Activated gamma-delta T cell treated with Interleukin-2 at 50 U/mL for 16 hours (primary cell): ENCODE measurements around the gene TXNDC16.
"Not testable (repeated sequence)": the region's sequence is repeated elsewhere in the genome, so short reads cannot be mapped to it uniquely, and the experiment has no call there.

Experiments
- DNase-seq: peaks from one replicate; pipeline ENCODE4 v3.0.0-alpha.2; 2020

Gene TXNDC16

DNA sequence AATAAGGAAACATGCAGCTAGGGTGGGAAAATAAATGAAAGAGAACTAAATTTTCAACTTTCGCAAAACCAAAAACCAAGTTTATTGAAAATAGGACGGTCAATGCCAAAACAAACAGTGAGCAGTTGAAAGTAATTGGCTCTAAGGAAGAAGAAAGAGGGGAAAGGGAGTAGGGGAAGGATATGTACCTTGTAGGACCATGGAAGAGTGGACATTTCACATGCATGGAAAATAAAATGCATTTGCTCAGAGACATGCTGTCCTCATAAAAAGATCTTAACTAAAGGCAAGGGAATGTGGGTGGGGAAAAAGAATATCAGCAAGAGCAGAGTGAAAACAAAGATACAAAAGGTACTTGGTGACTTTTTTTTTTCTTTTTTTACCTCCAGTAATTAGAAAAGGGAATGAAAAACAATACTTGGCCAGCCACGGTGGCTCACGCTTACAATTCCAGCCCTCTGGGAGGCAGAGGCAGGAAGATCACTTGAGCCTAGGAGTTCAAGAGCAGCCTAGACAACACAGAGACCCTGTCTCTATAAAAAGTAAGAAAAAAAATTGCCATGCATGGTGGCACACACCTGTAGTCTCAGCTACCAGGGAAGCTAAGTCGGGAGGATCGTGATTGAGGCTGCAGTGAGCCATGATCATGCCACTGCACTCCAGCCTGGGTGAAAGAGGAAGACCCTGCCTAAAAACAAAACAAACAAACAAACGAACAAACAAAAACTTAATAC lies 6.6 kb downstream of the TXNDC16 start:
- no peak for DNase-seq

DNA sequence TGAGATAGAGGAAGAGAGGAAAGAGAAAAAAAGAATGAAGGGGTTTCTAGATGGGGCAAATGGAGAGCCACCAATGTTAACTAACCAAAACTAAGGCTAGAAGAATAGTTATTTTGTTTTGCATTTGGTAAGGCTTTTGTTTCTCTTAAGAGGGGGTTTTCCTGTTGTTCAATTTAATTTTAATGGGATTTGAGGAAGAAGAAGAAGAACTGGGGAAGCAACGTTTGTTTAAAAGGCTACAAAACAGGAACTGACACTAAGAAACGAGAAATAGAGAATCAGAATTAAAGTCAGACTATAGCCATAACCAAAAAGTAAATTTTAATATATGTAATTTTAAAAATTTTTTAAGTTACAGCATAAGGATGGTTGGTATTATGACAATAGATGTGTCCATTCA lies 13.7 kb downstream of the TXNDC16 start:
- no peak for DNase-seq

DNA sequence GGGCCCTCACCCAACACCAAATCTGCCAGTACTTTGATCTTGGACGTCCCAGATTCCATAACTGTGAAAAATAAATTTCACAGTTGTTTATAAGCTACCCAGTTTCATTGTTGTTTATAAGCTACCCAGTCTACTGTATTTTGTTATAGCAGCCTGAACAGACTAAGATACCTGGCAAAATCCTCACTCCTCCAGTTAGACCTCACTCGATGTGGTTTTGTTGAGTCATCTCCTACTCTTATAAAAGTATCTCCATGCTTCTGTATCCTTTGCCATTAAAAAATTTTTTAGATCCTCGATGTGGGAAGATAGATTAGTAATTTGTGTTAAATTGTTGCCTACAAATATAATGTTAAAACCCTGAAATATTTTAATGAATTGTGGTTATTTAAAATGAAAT lies 16.0 kb downstream of the TXNDC16 start:
- no peak for DNase-seq

DNA sequence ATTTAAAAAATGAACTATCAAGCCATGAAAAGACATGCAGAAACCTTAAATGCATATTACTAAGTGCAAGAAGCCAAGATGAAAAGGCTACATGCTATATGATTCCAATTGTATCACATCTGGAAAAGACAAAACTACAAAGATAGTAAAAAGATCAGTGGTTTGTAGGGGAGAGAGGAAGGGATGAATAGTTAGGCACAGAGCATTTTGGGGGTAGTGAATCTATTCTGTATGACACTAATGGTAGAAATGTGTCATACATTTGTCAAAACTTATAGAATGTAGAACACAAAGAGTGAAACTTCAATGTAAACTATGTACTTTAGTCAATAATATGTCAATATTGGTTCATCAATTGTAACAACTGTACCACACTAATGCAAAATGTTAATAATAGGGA lies 20.8 kb downstream of the TXNDC16 start:
- DNase-seq: no peak

DNA sequence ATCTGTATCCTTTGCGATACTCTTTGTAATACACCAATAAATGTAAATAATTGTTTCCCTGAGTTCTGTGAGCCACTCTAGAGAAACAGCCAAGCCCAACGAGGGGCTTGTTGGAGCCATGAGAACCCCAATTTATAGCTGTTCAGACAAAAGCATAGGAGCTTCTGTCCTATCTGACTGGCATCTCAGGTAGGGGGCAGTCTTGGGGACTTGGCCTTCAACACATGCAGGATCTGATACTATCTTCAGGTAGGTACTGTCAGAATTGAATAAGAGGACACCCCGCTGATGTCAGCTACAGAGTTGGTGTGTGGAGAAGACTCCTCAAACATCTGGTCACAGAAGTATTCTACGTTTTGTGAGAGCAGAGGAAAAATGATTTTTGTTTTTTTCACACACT lies 25.3 kb downstream of the TXNDC16 start:
- DNase-seq: no peak

DNA sequence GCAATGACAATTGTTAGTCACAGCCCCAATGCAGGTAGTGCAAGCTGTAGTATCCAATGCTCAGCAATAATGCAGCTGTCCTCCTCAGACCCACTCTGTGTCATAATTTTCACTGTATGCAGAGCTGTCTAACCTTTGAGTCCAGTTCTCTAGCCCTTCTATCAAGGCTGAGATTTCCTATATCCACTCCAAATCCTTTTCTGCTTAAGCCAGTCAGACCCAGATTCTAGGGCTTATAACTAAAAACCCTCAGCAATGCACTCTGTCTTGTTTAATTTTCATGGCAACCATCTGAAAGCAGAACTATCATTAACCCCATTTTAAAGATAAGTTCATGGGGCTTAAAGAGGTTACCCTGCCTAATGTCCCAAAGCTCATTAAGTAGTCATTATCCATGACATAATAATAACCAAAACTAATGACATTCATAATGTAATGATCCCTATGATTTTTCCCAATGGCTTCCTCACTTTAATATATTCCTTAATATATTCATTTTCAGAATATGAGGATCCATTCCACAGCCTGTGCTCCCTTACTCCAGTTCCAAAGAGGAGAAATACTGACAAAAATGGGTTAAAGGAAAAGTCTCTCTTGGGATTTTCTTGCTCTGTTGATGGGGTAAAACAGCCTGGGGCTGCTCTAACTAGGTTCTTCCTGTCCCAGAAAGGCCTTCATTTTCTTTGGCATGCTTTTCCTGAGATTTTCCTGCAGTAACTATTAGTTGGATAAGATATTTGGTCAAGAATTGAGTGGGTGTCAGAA lies 29.5 kb downstream of the TXNDC16 start:
- DNase-seq: no peak

DNA sequence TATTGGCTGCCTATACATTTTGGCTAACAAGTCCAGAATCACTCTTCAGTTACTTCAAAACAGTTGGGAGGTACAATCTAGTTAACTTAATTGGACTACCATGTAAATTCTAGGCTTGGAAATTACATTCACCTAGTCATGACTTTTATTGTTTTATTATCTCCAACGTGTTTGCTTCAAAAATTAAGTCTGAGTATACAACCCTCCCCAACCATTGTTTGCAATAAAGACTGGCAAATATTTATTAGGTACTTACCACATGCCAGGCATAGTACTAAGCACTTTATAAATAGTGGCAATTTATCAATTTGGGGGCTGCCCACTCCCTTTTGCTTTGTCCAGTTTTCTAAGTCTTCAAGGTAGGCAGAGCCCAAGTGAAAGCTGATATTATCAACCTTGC lies 30.3 kb downstream of the TXNDC16 start:
- DNase-seq: no peak

DNA sequence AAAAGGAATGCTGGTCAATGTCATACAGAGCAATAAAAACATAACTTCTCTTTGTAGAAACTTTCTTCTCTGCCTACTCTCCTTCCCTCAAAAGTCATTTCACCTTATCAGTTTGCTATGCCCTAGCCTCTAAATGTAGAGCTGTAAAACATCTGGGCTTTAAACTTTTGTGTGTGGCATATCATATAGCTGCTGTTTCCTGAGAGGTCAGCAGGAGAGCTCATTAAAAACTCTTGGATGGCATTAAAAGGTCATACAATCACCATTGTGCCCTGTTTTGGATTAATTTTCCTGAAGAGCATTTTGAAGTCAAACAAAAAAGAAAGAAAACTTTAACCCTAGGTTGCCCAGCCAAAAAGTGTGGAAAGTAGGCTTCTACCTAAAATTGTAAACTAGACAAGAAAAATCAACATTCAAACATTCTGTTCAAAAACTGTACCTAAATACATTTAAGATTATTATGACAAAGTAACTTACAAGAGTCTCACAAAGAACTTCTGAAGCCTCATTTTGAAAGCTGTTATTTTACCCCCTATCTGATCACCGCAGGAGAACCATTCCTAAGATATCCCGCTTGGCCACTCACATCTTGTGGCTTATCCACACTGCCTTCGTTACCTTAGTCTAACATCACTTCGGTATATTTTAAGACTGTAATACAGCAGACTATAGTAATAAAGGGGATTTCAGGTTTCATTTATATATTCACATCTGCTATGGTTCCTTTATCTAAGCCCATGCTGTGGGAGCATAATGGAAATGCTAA lies 38.1 kb downstream of the TXNDC16 start:
- no peak for DNase-seq

DNA sequence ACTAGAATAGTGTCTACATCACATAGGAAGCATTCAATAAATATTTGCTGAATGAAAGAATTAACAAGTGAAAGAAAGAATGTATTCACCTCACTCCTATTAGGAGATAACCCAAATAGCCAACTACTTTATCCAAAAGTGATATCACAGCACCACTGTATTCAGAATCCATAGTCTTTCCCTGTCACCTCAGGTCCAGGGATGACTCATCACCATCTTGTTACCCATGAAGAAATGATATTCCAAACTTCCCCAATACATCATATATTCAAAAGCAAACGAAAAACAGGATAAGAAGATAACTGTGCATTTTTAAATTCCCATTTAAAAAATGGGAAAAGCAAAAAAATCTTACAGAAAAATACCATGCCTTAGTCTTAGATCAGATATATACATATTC lies 39.1 kb downstream of the TXNDC16 start:
- no peak for DNase-seq

DNA sequence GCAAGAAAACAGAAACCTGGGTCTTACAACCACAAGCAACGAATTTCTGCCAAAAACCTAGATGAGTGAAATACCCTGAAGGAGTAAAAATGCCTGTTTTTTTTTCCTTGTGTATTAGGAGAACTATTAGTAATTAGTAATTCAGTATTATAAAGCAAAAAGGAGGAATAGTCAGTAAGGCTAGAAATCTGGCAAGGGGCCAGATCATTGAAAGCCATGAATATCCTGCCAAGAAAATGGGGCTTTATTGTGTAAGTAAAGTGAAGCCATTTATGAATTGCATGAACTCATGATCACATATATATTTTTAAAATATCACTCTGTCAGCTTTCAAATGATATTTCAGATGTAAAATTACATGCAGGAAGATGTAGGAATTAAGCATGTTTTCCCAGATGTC lies 57.9 kb downstream of the TXNDC16 start:
- DNase-seq: no peak

DNA sequence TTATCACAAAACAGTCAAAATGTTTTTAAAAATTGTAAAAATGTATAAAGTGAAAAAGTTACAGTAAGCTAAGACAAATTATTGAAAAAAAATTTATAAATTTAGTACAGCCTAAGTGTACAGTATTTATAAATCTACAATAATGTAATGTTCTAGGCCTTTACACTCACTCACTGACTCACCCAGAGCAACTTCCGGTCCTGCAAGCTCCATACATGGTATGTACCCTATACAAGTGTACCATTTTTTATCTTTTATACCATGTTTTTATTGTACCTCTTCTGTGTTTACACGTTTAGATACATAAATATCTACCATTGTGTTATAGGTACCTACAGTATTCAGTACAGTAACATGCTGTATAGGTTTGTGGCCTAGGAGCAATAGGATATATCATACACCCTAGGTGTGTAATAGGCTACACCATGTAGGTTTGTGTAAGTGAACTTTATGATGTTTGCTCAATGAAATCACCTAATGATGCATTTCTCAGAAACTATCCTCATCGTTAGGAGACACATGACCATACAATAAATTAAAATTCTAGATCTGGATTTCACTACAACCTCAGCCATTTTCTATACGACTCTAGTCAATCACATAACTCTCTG lies 66.8 kb downstream of the TXNDC16 start:
- no peak for DNase-seq

DNA sequence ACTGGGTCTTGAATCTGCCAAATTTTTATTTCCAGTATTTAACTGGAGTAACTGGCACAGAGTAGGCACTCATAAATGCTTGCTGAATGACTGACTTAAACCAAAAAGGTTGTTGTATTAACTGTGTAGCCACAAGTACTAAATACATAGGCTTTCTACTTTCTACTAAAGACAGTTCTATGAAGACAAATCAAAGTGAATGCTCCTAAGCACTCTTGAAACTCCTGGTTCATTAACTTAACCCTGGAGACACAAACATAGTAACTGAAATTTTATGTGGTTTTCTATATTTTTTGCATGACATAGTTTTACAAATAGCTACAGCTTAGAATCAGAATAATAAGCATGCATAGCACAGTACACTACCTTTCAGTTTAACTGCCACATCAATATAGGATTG lies 70.4 kb downstream of the TXNDC16 start:
- DNase-seq: no peak

DNA sequence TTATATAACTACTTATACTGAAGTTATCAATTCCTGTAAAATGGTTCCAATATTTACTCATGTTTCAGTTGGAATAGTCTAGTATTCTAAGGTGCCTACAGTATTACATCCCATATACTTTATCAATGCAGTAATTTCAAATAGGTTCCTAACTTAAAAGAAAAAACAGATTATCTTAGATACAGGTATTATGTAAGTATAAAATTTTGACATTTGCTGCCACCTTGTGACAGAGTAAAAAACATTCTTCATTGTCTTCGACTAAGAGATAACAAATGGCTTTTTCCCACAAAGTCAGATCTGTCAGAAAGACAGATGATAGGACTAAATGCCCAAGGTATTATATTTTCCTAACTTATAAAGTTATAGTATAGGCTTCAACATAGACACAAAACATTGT lies 78.7 kb downstream of the TXNDC16 start:
- no peak for DNase-seq

DNA sequence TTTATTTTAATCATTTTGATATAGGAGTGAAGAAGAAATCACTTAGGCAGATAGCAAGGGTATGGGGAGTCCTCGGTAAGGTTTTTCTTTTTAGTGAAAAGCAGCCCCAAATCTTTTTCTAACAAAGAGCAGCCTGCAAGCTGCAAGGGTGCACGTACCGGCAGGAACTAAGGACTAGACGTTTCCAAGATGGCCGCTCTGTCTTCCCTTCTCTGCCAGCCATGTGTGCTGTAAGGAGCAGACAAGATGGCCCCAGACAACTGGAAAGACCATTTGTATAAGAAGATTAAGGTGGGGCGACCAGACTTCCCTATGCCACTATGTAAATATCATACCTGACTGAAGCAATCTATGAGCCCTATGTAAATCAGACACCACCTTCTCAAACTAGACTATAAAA lies 79.6 kb downstream of the TXNDC16 start:
- DNase-seq: no peak

DNA sequence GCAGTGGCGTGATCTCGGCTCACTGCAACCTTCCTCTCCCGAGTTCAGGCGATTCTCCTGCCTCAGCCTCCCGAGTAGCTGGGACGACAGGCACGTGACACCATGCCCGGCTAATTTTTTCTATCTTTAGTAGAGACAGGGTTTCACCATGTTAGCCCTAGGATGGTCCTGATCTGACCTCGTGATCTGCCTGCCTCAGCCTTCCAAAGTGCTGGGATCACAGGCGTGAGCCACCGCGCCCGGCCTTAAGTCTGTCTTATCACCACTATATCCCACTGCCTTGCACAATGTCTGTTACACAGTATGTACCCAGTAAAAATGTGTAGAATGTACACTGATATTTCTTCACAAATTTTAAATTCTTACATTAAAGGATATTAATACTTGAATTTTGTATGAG lies 80.1 kb downstream of the TXNDC16 start:
- not testable (repeated sequence) for DNase-seq

DNA sequence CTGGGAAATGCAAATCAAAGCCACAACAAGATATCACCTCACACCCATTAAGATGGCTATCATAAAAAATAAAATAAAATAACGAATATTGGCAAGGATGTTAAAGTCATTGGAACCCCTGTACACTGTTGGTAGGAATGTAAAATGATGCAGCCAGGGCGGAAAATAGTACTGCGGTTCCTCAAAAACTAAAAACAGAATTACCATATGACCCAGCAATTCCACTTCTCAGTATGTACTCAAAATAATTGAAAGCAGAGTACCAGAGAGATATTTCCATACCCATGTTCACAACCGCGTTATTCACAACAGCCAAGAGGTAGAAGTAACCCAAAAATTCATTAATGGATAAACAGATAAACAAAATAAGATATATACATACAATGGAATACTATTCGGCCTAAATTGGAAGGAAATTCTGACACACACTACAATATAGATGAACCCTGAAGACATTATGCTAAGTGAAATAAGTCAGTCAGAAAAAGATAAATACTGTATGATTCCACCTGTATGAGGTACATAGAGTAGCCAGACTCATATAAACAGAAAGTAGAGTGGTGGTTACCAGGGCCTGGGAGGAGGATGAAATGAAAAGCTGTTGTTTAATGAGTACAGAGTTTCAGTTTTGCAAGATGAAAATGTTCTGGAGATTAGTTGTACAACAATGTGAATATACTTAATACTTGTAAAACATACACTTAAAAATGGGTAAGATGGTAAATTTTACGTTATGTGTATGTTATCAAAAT lies 84.6 kb downstream of the TXNDC16 start:
- DNase-seq: no peak

DNA sequence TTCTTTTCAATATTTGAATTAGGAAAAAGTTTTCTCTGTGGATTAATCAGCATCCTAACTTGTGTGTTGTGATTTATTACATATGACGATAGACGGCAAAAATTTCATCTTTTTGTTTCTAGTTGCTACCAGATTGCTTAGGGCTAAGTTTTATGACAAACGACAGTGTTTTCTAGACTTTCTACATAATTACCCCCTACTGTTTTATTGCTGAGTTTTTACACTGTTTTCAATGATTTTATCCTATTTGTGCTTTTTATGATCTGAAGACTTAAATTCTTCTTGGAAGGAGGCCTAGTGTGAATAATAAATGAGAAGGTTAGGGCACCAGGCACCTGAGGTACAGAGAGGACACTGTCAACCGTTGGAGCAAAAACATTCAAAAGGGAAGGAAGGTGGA lies 88.1 kb downstream of the TXNDC16 start:
- no peak for DNase-seq

DNA sequence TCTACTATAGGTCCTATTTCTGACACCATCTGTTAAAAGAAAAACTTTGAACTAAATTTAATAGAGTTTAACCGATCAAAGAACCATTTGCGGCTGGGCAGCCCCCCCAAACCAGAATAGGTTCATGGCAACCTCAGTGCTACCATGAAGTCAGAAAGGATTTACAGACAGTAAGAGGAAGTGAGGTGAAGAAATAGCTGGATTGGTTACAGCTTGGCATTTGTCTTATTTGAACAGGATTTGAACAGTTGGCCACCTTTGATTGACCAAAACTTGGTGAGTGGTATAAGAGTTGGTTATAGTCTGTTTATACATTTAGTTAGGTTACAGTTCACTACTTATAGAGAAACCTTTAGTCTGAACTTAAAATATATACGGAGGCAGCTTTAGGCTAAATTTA lies 88.9 kb downstream of the TXNDC16 start:
- DNase-seq: no peak

DNA sequence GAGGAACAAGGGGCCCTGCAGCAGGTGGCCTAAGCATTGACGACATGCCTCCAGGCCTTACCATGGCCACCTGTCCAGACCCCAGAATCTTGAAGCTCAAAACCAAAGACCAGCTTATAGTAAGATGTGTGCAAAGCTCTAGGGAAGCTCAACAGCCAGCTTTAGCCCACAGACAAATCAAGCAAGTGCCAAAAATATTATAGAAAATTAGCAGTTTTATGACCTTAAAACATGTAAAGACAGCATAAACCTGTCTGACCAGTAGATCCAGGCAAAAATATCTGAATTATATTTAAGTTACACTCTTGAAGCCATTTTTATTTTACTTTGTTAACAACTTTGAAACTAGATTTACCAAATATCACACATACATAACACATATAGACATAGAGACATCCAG lies 90.6 kb downstream of the TXNDC16 start:
- no peak for DNase-seq

DNA sequence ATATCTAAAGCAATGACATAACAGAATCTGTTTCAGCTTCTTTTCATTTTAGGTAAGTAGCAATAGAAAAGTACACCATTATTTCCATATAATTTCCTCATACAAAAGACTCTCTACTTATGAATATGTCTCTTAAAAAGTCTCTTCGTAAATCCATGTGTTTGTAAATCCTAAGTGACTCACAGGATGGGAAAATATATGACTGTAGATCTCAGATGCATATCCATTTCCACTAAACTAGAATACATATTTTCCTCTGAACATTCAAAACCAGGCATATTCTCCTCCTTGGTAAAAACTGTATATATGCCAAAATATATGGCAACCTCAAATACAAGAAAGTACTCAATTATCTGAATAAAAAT lies 93.6 kb downstream of the TXNDC16 start:
- no peak for DNase-seq

DNA sequence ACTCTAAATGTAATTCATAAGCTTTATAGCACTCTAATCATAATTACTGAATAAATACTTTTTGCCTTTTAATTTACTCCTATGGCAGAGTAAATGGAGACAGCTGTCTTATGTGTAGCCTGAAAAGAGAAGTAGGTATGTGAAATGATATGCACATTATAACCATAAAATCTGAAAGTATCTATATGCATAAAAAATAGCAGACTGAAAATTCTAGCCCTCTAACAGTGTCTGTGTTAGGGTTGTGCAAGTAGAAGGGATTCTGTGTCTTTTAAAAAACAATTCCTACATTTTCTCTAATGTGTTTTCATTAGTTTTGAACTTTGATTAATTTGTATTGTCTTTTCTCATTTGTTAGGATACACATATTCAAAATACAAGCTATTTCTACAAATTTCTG lies 94.9 kb downstream of the TXNDC16 start:
- no peak for DNase-seq

DNA sequence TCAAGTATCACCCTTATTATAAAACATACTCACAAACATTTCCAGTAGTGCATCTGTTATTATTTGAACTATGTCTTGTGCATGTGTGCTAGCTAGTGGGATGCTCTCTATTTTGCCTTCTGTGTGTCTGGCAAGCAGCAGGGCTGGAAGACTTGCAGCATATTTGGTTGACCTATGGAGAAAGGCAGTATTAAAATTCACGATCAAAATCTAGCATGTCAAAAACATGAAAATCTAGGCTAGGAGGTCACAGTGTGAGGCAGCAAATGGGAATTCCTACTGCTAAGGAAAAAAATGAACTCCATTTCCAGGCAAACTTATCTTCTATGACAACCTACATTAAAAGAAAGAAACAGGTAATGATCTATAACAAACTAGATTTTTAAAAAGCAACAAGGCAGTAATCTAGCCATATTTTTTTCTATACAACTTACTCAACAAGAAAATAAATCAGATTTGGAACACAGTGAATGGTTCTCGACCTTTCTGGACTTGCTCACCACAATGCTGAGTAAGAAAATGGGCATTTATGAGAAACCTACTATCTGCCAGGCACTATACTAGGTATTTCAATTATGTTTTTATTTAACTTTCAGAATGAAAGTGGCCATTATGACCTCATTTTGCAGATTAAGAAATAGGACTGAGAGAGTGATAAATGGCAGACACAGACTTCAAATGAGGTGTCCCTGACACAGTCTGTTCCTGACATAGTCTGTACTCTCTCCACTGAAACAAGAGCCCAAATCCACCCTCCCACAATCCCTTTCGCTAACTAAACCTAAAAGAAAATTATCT lies 96.8 kb downstream of the TXNDC16 start:
- no peak for DNase-seq
